Omental fat pad (tissue), 4 donors: ENCODE results near the gene SPAG5. TPM values are rescaled to one million over a fixed set of nuclear protein-coding genes. Genes with fewer than 3 reads are reported as not detected.
"Not testable (repeated sequence)": the region's sequence is repeated elsewhere in the genome, so short reads cannot be mapped to it uniquely, and the experiment has no call there.

Source experiments
- ATAC-seq: fragments of 150-250 bp; one replicate; pipeline ENCODE4 v1.9.1; 2016; ENCODE audit warnings: mild to moderate bottlenecking, moderate library complexity; ENCODE audit not compliant: low FRiP score
- DNase-seq: peaks from one replicate; pipeline ENCODE4 v3.0.0-alpha.2; 2019; ENCODE audit warnings: low spot score
- total RNA-seq, 4 donors: library from RNA; depleted of rRNA; stranded (reverse); fragments of >200 nt; gene quantifications; one replicate each; pipeline ENCODE4 v1.1.0, GENCODE V29; 2016
- TF ChIP-seq, protein P1 (sequence below), 3 donors: fragments of 450-650 bp; IDR thresholded peaks; one replicate each; pipeline ENCODE4 v1.5.1; 2016 to 2017; ENCODE audit warnings: antibody characterized with exemption in 3 of 3, mild to moderate bottlenecking in 3 of 3, moderate library complexity in 2 of 3

SPAG5 gene
- total RNA-seq, 4 donors from 2014 or later, result 0.50 to 12.0 (median 4.5) TPM

DNA sequence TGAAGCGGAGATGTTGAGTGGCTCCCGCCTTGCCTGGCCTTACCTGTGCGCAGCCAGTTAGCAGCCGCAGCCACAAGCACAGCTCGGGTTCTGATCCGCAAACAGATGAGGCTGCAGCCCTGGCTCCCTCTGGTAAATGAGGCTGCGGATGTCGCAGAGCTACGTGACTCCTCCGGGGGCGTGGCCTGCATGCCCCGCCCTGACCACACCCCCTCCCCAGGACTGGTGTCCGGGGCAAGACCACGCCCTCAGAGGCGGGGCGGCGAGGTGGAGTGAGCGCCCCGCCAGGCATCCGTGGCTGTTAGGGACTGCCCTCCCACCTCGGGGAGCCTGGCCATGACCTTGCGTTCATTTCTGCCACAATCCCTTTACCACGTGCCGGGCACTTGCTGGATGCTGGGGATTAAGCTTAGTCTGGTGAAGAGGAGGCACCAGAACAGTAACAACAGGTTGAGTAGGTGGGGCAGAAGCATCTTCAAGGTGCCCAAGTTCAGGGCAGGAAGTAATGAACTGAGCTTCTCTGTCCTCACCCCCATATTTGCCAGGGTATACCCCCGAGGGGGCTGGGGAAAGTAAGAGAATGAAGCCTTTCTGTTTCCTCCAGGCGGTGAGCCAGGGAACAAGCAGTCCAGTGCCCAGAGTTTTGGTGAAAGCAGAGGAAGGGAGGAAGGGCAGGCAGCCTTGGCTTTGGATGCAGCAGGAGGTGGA lies 21.9 kb downstream of the SPAG5 start, which contains the start of gene ALDOC:
Gene ALDOC (minus strand): TSS at position 138 of the 708 bp plus-strand sequence. CDS start 1,363 bp downstream, outside the sequence.
- peak; percentile 83 for ATAC-seq
- DNase-seq, result peak; percentile 91
- TF ChIP-seq, protein P1, sequence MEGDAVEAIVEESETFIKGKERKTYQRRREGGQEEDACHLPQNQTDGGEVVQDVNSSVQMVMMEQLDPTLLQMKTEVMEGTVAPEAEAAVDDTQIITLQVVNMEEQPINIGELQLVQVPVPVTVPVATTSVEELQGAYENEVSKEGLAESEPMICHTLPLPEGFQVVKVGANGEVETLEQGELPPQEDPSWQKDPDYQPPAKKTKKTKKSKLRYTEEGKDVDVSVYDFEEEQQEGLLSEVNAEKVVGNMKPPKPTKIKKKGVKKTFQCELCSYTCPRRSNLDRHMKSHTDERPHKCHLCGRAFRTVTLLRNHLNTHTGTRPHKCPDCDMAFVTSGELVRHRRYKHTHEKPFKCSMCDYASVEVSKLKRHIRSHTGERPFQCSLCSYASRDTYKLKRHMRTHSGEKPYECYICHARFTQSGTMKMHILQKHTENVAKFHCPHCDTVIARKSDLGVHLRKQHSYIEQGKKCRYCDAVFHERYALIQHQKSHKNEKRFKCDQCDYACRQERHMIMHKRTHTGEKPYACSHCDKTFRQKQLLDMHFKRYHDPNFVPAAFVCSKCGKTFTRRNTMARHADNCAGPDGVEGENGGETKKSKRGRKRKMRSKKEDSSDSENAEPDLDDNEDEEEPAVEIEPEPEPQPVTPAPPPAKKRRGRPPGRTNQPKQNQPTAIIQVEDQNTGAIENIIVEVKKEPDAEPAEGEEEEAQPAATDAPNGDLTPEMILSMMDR (IDR thresholded peaks at IDR 0.05), result no peak

DNA sequence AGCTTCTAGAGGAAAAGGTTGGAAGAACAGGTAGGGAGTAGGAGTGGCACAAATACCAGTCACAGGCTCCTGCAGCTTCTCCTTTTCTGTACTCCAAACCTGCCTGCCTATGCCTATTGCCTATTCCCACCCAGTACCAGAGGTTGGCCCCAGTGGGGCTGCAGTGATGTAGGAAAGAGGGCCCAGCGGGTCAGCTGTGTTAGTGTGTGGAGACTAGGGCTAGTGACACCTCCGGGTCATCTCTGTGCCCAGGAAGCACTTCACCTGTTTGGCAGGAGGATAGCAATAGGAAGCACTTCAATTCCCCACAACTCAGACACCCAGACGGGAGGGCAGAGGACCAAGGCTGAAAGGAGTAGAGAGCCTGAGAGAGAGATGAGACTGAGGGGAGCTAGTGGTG lies 22.8 kb downstream of the SPAG5 start:
- not testable (repeated sequence) for DNase-seq, ATAC-seq

DNA sequence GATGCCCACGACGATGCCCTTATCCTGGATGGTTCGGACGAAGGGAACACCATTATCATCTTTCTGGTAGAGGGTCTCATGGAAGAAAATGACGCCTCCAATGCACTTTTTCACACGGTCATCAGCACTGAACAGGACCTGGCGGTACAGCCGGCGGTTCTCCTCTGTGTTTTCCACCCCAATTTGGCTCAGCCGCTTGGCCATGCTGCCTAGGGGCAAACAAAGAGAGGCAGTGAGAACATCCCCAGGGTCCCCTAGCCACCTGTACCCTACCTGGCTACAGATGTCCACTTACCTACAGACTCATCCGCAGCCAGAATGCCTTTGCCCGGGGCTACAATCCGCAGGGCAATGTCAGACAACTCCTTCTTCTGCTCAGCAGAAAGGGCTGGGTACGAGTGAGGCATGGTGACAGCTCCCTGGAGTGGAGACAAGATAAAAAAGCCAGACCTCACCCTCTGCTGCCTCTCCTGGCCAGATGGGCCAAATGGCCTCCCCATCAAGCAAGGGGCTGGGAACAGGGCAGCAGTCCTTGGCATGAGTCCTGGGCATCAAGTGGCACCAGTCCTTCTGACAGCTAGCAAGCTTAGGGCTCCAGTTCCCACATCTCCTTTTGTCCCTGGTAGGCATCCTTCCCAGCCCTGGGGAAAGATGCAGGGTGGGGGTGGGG lies 23.6 kb downstream of the SPAG5 start:
- TF ChIP-seq, protein P1 (IDR thresholded peaks at IDR 0.05), result no peak
- ATAC-seq (no peak), DNase-seq (no peak)

DNA sequence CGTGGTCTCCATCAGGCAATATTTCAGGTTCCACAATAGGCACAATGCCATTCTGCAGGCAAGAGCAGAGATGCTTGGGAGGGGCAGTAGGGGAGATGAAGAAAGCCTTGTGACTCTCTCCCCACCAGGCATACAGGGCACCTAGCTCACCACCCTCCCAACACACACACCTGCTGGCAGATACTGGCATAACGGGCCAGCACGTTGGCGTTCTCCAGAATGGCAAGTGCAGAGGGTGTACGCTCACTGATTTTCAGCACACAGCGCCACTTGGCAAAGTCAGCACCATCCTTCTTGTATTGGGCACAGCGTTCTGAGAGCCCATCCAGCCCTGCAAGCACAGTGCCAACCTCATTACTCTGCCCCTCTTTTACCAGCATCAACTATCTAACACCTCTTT lies 24.3 kb downstream of the SPAG5 start:
- TF ChIP-seq, protein P1 (IDR thresholded peaks at IDR 0.05), result no peak
- DNase-seq (no peak), ATAC-seq (no peak)

DNA sequence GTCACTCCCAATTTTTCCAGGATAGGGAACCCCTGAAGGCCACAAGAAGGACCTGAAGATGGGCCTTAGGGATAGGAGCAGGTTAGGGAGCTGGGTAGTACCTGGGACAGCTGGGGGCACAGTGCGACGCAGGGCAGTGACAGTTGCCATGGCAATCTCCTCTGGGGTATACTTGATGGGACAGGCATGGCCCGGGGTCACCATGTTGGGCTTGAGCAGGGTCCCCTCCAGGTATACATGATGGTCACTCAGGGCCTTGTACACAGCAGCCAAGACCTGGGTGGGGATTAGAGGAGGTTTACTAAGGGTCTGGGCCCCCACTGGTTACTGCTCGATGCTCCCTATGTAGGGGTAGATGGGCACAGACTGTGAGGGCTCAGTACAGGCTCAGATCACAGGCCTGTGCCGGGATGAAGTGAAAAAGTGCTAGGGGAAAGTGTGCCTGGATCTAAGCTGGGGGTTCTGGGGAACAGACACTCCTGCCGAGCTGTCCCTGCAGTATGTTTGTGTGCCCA lies 24.8 kb downstream of the SPAG5 start:
- TF ChIP-seq, protein P1 (IDR thresholded peaks at IDR 0.05), result no peak
- DNase-seq (no peak), ATAC-seq (no peak)

DNA sequence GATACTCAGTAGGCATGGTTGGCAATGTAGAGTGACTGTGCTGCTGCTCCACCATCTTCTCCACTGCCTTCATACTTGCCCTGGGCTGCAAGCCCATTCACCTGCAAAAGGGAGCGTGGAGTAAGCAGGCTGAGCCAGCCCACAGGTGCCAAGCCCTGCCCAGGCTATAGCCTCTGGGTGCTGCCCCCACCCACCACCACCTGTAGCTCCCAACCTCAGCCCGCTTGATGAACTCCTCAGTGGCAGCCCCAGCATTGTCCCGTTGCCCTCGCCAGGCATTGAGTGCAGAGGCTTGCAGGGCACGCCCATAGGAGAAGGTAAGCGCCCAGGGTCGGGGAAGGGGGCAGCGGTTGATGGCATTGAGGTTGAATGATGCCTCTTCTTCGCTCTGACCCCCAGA lies 25.3 kb downstream of the SPAG5 start:
- DNase-seq (no peak), ATAC-seq (no peak)
- TF ChIP-seq, protein P1 (IDR thresholded peaks at IDR 0.05), result no peak

DNA sequence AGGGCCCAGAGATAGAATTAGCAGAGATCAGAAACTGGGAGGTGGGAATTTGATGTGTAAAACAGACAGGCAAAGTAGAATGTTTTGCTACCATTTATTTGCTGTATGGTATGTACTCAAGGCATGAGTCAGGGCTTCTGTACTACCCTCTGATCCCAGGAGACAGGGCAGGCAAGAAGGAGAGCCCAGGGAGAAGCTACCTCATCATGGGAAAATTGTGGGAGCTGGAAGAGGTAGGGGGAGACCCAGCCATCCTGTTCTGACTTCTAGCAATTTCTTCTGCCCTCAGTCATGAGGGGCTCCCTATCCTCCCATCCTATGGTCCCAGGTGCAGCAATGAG lies 25.8 kb downstream of the SPAG5 start:
- ATAC-seq (no peak), DNase-seq (no peak)
- TF ChIP-seq, protein P1 (IDR thresholded peaks at IDR 0.05), result no peak
